ENCODE data around the gene TRUB1. TPM values are rescaled to one million over a fixed set of nuclear protein-coding genes. Genes with fewer than 3 reads are reported as not detected.

TRUB1 gene
- total RNA-seq, 1 experiment from 2014 or later = 30.0 TPM

GRCh38 chr10:114970515-114970914 is 32.5 kb downstream of the TRUB1 start:
- DNase-seq (ENCODE audit: low spot score) = peak; percentile 1
- no TSS peak for BruUV-seq (replicated peaks)
- ChIA-PET POLR2A (ENCODE audit: low non-redundant PET) (interaction anchor here (0.5 kb wide), 1 partner anchor 34 kb away, joined by 17 read pairs; no protein-coding TSS in a partner anchor), CTCF (no interaction called here)
- intact Hi-C loops (cut with micrococcal nuclease; ENCODE audit: unreplicated experiment) = no loop called here
- H3K4me1 ChIP-seq (ENCODE audit: insufficient read depth, low read length, poor library complexity, severe bottlenecking) = no peaks in the 10 kb centered on the region
- no peak overlapping the region for H3K27ac ChIP-seq (ENCODE audit: low read depth, low read length, poor library complexity, severe bottlenecking)
- no peak overlapping the region for H3K4me3 ChIP-seq (ENCODE audit: low read depth, low read length, poor library complexity, severe bottlenecking)
- no peak for TF ChIP-seq EZH2 (IDR thresholded peaks at IDR 0.05; ENCODE audit: borderline replicate concordance, low read depth, low read length, poor library complexity, severe bottlenecking)
- H3K27me3 ChIP-seq (replicated peaks; ENCODE audit: insufficient read depth, low read depth, low read length, poor library complexity) = no peaks in the 10 kb centered on the region
- H3K9me3 ChIP-seq (ENCODE audit: low read depth, low read length, poor library complexity, severe bottlenecking) = no peaks in the 10 kb centered on the region
- H3K36me3 ChIP-seq (ENCODE audit: insufficient read depth, low read length, poor library complexity, severe bottlenecking) = no peaks in the 10 kb centered on the region

DNA sequence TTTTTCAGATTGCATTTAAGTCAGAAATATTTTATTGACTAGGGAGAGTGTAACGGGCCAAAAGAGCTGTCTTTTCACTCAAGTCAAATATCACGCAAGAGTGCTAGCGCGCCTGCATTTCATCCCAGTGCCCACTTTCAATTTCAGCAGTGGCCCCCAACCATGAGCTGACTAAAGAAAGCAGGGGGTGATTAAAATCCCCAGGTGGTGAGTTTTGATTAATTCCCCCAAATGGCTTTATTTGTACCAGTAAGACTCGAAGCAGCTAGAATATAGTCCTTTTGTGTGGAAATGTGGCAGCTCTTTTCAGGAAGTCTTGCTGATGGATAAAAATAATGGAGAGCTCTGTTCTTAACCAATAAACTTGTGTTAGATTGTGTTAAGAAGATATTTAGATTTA is 35.3 kb downstream of the TRUB1 start:
- H3K36me3 ChIP-seq (ENCODE audit: insufficient read depth, low read length, poor library complexity, severe bottlenecking) = no peaks in the 10 kb centered on the region
- H3K27ac ChIP-seq (ENCODE audit: low read depth, low read length, poor library complexity, severe bottlenecking) = no peak overlapping the region
- no peak overlapping the region for H3K4me3 ChIP-seq (ENCODE audit: low read depth, low read length, poor library complexity, severe bottlenecking)
- BruUV-seq (replicated peaks) = no TSS peak
- H3K4me1 ChIP-seq (ENCODE audit: insufficient read depth, low read length, poor library complexity, severe bottlenecking) = no peaks in the 10 kb centered on the region
- ChIA-PET POLR2A (ENCODE audit: low non-redundant PET) (no interaction called here), CTCF (no interaction called here)
- H3K27me3 ChIP-seq (replicated peaks; ENCODE audit: insufficient read depth, low read depth, low read length, poor library complexity) = no peaks in the 10 kb centered on the region
- peak; percentile 6 for DNase-seq (ENCODE audit: low spot score)
- H3K9me3 ChIP-seq (ENCODE audit: low read depth, low read length, poor library complexity, severe bottlenecking) = no peaks in the 10 kb centered on the region
- TF ChIP-seq EZH2 (IDR thresholded peaks at IDR 0.05; ENCODE audit: borderline replicate concordance, low read depth, low read length, poor library complexity, severe bottlenecking) (no peak), CTCF (conservative IDR thresholded peaks at IDR 0.05; ENCODE audit: low read depth, low read length) (no peak)
- intact Hi-C loops (cut with micrococcal nuclease; ENCODE audit: unreplicated experiment) = no loop called here

DNA sequence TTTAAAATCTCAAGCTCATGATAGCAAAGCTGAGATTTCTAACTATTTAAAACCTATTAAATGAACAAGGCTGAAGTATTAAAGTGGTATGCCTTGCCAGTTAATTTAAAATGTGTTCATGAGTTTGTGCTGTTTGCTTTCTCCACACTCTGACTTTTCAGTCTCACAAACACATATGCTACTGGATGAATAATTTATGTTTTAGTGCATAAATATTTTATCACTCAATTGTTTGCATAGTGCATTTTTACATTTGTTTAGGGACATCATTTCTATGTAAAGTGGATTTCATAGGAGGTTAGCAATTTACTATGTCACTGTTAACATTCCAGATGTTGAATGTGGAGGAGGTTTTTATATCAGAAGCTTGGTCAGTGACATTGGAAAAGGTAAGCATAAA is 36.0 kb downstream of the TRUB1 start:
- Histone ChIP-seq H3K4me3 (ENCODE audit: low read depth, low read length, poor library complexity, severe bottlenecking) (no peak overlapping the region), H3K9me3 (ENCODE audit: low read depth, low read length, poor library complexity, severe bottlenecking) (no peaks in the 10 kb centered on the region), H3K27ac (ENCODE audit: low read depth, low read length, poor library complexity, severe bottlenecking) (no peak overlapping the region), H3K36me3 (ENCODE audit: insufficient read depth, low read length, poor library complexity, severe bottlenecking) (no peaks in the 10 kb centered on the region), H3K27me3 (replicated peaks; ENCODE audit: insufficient read depth, low read depth, low read length, poor library complexity) (no peaks in the 10 kb centered on the region), H3K4me1 (ENCODE audit: insufficient read depth, low read length, poor library complexity, severe bottlenecking) (no peaks in the 10 kb centered on the region)
- no peak for DNase-seq (ENCODE audit: low spot score)
- no TSS peak for BruUV-seq (replicated peaks)
- ChIA-PET CTCF (no interaction called here), POLR2A (ENCODE audit: low non-redundant PET) (no interaction called here)
- no peak for TF ChIP-seq CTCF (conservative IDR thresholded peaks at IDR 0.05; ENCODE audit: low read depth, low read length)
- TF ChIP-seq EZH2 (IDR thresholded peaks at IDR 0.05; ENCODE audit: borderline replicate concordance, low read depth, low read length, poor library complexity, severe bottlenecking) = no peak
- intact Hi-C loops (cut with micrococcal nuclease; ENCODE audit: unreplicated experiment) = no loop called here

- Histone ChIP-seq H3K27ac (ENCODE audit: low read depth, low read length, poor library complexity, severe bottlenecking) (no peak overlapping the region), H3K4me3 (ENCODE audit: low read depth, low read length, poor library complexity, severe bottlenecking) (no peak overlapping the region), H3K9me3 (ENCODE audit: low read depth, low read length, poor library complexity, severe bottlenecking) (no peaks in the 10 kb centered on the region), H3K27me3 (replicated peaks; ENCODE audit: insufficient read depth, low read depth, low read length, poor library complexity) (no peaks in the 10 kb centered on the region), H3K36me3 (ENCODE audit: insufficient read depth, low read length, poor library complexity, severe bottlenecking) (no peaks in the 10 kb centered on the region), H3K4me1 (ENCODE audit: insufficient read depth, low read length, poor library complexity, severe bottlenecking) (no peaks in the 10 kb centered on the region)
- TF ChIP-seq EZH2 (IDR thresholded peaks at IDR 0.05; ENCODE audit: borderline replicate concordance, low read depth, low read length, poor library complexity, severe bottlenecking) = no peak
- TF ChIP-seq CTCF (conservative IDR thresholded peaks at IDR 0.05; ENCODE audit: low read depth, low read length) = no peak
- DNase-seq (ENCODE audit: low spot score) = no peak
- CTCF ChIA-PET = no interaction called here
- no TSS peak for BruUV-seq (replicated peaks)
- intact Hi-C loops (cut with micrococcal nuclease; ENCODE audit: unreplicated experiment) = no loop called here
- POLR2A ChIA-PET (ENCODE audit: low non-redundant PET) = no interaction called here
Measured at GRCh38 chr10:114974625-114975024, 36.6 kb downstream of the TRUB1 start.

Data from A673 (cell line).